AG04450 (cell line): Measurements from ENCODE around the gene ADAT1. TPM values are rescaled to one million over a fixed set of nuclear protein-coding genes. Genes with fewer than 3 reads are reported as not detected.

Experiments used
- CTCF ChIA-PET: fragments of 300-600, 350-600 bp; formaldehyde crosslinking; extraction: SDS; loops from one replicate; lab custom pipeline; 2022; ENCODE audit warnings: antibody characterized with exemption, inconsistent platforms; lab: Charles Lee
- POLR2A ChIA-PET: fragments of 350-600 bp; formaldehyde crosslinking; extraction: SDS; loops from one replicate; lab custom pipeline; 2021; ENCODE audit warnings: antibody characterized with exemption, inconsistent platforms; lab: Yijun Ruan, JAX
- DNase-seq: peaks from one replicate; pipeline ENCODE4 v3.0.0-alpha.2; 2011; ENCODE audit warnings: low read depth, low spot score
- H3K27ac ChIP-seq: one replicate; pipeline ENCODE4 v1.5.1; 2012; ENCODE audit warnings: low read depth, low read length, control low read depth
- H3K27me3 ChIP-seq: one replicate; pipeline ENCODE4 v1.6.0; 2012; ENCODE audit warnings: low read length; ENCODE audit not compliant: control insufficient read depth, insufficient read depth
- H3K4me3 ChIP-seq: 2 replicates; pipeline ENCODE4 v1.5.1; 2011; ENCODE audit warnings: mild to moderate bottlenecking, low read depth, low read length, control low read depth
- H3K9me3 ChIP-seq: 2 replicates; pipeline ENCODE4 v1.5.1; 2012; ENCODE audit warnings: low read length; ENCODE audit not compliant: control insufficient read depth, insufficient read depth
- CTCF ChIP-seq: IDR thresholded peaks from 2 replicates; pipeline ENCODE4 v1.5.1; 2011; ENCODE audit warnings: low read depth, low read length, control low read depth, inconsistent platforms
- polyA plus RNA-seq: library from polyadenylated mRNA; depleted of rRNA; stranded (reverse); fragments of >200 nt; gene quantifications from 2 replicates; pipeline ENCODE4 v1.2.3, GENCODE V29; 2011

Gene ADAT1
- polyA plus RNA-seq, 1 experiment, result 32.5 TPM

- Histone ChIP-seq H3K4me3 (no peak overlapping the region), H3K9me3 (no peaks in the 10 kb centered on the region), H3K27me3 (no peaks in the 10 kb centered on the region), H3K27ac (no peak overlapping the region)
- ChIA-PET POLR2A (interaction anchor here (0.6 kb wide), 1 partner anchor 9 kb away, joined by 6 read pairs; no protein-coding TSS in a partner anchor), CTCF (interaction anchor here (0.6 to 2.1 kb wide), 5 partner anchors 9 to 210 kb away, joined by 3 to 10 read pairs (median 4); no protein-coding TSS in a partner anchor)
- no peak for DNase-seq
- TF ChIP-seq CTCF, result no peak
Observed at GRCh38 chr16:75615619-75616018, 7.5 kb downstream of the ADAT1 start.

DNA sequence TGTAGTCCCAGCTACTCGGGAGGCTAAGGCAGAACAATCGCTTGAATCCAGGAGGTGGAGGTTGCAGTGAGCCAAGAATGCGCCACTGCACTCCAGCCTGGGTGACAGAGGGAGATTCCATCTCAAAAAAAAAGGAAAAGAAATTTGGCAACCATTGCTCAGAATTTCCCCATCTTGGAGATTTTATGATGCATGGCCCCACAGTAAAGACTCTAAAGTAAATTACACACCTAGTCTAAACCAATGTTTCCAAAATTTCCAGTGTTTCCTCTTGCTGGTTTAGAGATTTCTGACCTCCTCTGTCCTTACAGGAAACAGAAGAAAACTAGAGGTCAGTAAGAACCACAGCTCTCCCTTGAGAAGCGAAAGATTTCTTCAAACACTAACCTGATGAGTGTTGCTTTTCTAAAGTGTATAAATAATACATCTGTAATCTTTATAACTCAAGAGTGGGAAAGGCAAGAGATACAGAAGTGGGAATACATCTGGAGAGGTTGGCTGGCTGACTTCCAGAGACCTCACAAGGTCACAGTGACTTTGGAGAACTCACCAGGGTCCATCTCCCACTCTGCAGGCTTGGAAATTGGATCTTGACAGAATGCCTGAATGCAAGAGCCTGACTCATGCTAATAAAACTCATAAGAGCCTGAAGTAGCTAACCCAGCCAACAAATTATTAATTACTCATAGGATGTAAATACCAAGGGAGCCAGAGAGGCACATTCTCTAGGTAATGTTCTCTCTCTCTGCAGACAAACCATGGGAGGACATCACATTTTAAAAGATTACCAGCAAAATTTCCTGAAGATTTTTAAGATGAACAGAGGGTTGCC, 8.8 kb downstream of the ADAT1 start:
- CTCF ChIA-PET, result interaction anchor here (1.3 to 2.1 kb wide), 2 partner anchors 142 to 149 kb away, joined by 3 to 10 read pairs; no protein-coding TSS in a partner anchor
- POLR2A ChIA-PET, result no interaction called here
- DNase-seq, result no peak
- H3K27ac ChIP-seq, result no peak overlapping the region
- H3K9me3 ChIP-seq, result no peaks in the 10 kb centered on the region
- TF ChIP-seq CTCF, result no peak
- no peaks in the 10 kb centered on the region for H3K27me3 ChIP-seq
- no peak overlapping the region for H3K4me3 ChIP-seq

GRCh38 chr16:75606507-75606906, 16.6 kb downstream of the ADAT1 start:
- POLR2A ChIA-PET, result interaction anchor here (0.6 kb wide), 1 partner anchor 9 kb away, joined by 6 read pairs; no protein-coding TSS in a partner anchor
- CTCF ChIA-PET, result interaction anchor here (0.5 to 1.9 kb wide), 5 partner anchors 9 to 141 kb away, joined by 3 to 9 read pairs (median 4); no protein-coding TSS in a partner anchor
- Histone ChIP-seq H3K9me3 (no peaks in the 10 kb centered on the region), H3K27ac (no peak overlapping the region), H3K27me3 (no peaks in the 10 kb centered on the region), H3K4me3 (no peak overlapping the region)
- DNase-seq, result no peak
- no peak for TF ChIP-seq CTCF

- ChIA-PET POLR2A (no interaction called here), CTCF (interaction anchor here (2.0 kb wide), 1 partner anchor 18 kb away, joined by 7 read pairs; no protein-coding TSS in a partner anchor)
- no peaks in the 10 kb centered on the region for H3K27me3 ChIP-seq
- no peak for DNase-seq
- no peaks in the 10 kb centered on the region for H3K9me3 ChIP-seq
- TF ChIP-seq CTCF, result no peak
- H3K4me3 ChIP-seq, result no peak overlapping the region
- H3K27ac ChIP-seq, result no peak overlapping the region
Observed at GRCh38 chr16:75603241-75603640, 19.8 kb downstream of the ADAT1 start.
